A549 (cell line): Measurements from ENCODE around the gene YIPF3.

Experiments used
- CEBPB ChIP-seq, 2 experiments: fragments of >200 bp in 1 of 2; sonication (Bioruptor Twin) in 1 of 2; formaldehyde crosslinking in 1 of 2; IDR thresholded peaks; 2 replicates each; pipeline ENCODE4 v1.6.1; 2012 to 2016
- NFE2L2 ChIP-seq: fragments of 150-350 bp; conservative IDR thresholded peaks from 2 replicates; pipeline ENCODE4 v1.6.1; 2014; ENCODE audit warnings: low read length
- POLR2A ChIP-seq: IDR thresholded peaks from 2 replicates; pipeline ENCODE4 v1.6.1; 2012; ENCODE audit warnings: mild to moderate bottlenecking, low read length
- SMC3 ChIP-seq: fragments of >200 bp; sonication (Bioruptor Twin); formaldehyde crosslinking; IDR thresholded peaks from 3 replicates; pipeline ENCODE4 v1.6.1; 2018; ENCODE audit warnings: inconsistent platforms
- TF ChIP-seq, protein P1 (sequence below): fragments of 250-450 bp; sonication (Bioruptor Pico); IDR thresholded peaks from 2 replicates; pipeline ENCODE4 v1.5.0; 2021; ENCODE audit warnings: mild to moderate bottlenecking, moderate library complexity, borderline replicate concordance
- TF ChIP-seq, protein P2 (sequence below): fragments of >200 bp; sonication (Bioruptor Twin); formaldehyde crosslinking; IDR thresholded peaks from 3 replicates; pipeline ENCODE4 v1.5.1; 2016
- TF ChIP-seq, protein P3 (sequence below): fragments of 150-350 bp; IDR thresholded peaks from 2 replicates; pipeline ENCODE4 v1.6.1; 2014; ENCODE audit warnings: low read depth, mild to moderate bottlenecking, low read length
- TF ChIP-seq, protein P4 (sequence below): fragments of 250-450 bp; sonication (Bioruptor Pico); IDR thresholded peaks from 2 replicates; pipeline ENCODE4 v1.5.0; 2020; ENCODE audit warnings: low read depth, mild to moderate bottlenecking, moderate library complexity
- TF ChIP-seq, protein P5 (sequence below): fragments of 200-600 bp; sonication (generic); IDR thresholded peaks from 2 replicates; pipeline ENCODE4 v1.6.1; 2016; ENCODE audit warnings: antibody characterized with exemption, mild to moderate bottlenecking, moderate library complexity

DNA sequence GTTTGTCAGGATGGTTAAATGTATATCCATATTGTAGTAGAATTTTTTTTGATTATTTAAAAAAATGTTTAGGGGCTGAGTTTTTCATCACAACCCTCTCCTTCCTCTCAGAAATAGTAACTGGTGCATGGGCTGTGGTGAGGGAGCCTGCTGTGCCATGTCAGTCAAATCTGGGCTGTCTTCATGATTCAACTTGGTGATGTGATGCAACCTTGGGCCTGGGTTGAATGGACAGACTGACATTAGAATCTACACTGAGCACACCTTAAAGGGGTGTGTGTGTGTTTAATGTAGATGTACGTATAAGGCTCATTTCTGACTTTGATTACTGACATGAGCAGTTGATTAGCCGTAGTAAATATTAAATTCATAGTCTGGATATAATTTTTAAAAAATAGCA lies 35.7 kb downstream of the YIPF3 start:
- TF ChIP-seq, protein P1, sequence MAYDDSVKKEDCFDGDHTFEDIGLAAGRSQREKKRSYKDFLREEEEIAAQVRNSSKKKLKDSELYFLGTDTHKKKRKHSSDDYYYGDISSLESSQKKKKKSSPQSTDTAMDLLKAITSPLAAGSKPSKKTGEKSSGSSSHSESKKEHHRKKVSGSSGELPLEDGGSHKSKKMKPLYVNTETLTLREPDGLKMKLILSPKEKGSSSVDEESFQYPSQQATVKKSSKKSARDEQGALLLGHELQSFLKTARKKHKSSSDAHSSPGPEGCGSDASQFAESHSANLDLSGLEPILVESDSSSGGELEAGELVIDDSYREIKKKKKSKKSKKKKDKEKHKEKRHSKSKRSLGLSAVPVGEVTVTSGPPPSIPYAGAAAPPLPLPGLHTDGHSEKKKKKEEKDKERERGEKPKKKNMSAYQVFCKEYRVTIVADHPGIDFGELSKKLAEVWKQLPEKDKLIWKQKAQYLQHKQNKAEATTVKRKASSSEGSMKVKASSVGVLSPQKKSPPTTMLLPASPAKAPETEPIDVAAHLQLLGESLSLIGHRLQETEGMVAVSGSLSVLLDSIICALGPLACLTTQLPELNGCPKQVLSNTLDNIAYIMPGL (CRISPR knock-in tag): no peak
- TF ChIP-seq CEBPB (IDR thresholded peaks at IDR 0.05) (no peak), NFE2L2 (no peak), SMC3 (no peak), POLR2A (no peak)
- TF ChIP-seq, protein P2, sequence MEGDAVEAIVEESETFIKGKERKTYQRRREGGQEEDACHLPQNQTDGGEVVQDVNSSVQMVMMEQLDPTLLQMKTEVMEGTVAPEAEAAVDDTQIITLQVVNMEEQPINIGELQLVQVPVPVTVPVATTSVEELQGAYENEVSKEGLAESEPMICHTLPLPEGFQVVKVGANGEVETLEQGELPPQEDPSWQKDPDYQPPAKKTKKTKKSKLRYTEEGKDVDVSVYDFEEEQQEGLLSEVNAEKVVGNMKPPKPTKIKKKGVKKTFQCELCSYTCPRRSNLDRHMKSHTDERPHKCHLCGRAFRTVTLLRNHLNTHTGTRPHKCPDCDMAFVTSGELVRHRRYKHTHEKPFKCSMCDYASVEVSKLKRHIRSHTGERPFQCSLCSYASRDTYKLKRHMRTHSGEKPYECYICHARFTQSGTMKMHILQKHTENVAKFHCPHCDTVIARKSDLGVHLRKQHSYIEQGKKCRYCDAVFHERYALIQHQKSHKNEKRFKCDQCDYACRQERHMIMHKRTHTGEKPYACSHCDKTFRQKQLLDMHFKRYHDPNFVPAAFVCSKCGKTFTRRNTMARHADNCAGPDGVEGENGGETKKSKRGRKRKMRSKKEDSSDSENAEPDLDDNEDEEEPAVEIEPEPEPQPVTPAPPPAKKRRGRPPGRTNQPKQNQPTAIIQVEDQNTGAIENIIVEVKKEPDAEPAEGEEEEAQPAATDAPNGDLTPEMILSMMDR: no peak
- TF ChIP-seq, protein P3, sequence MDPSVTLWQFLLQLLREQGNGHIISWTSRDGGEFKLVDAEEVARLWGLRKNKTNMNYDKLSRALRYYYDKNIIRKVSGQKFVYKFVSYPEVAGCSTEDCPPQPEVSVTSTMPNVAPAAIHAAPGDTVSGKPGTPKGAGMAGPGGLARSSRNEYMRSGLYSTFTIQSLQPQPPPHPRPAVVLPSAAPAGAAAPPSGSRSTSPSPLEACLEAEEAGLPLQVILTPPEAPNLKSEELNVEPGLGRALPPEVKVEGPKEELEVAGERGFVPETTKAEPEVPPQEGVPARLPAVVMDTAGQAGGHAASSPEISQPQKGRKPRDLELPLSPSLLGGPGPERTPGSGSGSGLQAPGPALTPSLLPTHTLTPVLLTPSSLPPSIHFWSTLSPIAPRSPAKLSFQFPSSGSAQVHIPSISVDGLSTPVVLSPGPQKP: no peak
- TF ChIP-seq, protein P4, sequence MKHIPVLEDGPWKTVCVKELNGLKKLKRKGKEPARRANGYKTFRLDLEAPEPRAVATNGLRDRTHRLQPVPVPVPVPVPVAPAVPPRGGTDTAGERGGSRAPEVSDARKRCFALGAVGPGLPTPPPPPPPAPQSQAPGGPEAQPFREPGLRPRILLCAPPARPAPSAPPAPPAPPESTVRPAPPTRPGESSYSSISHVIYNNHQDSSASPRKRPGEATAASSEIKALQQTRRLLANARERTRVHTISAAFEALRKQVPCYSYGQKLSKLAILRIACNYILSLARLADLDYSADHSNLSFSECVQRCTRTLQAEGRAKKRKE (CRISPR knock-in tag): no peak
- TF ChIP-seq, protein P5, sequence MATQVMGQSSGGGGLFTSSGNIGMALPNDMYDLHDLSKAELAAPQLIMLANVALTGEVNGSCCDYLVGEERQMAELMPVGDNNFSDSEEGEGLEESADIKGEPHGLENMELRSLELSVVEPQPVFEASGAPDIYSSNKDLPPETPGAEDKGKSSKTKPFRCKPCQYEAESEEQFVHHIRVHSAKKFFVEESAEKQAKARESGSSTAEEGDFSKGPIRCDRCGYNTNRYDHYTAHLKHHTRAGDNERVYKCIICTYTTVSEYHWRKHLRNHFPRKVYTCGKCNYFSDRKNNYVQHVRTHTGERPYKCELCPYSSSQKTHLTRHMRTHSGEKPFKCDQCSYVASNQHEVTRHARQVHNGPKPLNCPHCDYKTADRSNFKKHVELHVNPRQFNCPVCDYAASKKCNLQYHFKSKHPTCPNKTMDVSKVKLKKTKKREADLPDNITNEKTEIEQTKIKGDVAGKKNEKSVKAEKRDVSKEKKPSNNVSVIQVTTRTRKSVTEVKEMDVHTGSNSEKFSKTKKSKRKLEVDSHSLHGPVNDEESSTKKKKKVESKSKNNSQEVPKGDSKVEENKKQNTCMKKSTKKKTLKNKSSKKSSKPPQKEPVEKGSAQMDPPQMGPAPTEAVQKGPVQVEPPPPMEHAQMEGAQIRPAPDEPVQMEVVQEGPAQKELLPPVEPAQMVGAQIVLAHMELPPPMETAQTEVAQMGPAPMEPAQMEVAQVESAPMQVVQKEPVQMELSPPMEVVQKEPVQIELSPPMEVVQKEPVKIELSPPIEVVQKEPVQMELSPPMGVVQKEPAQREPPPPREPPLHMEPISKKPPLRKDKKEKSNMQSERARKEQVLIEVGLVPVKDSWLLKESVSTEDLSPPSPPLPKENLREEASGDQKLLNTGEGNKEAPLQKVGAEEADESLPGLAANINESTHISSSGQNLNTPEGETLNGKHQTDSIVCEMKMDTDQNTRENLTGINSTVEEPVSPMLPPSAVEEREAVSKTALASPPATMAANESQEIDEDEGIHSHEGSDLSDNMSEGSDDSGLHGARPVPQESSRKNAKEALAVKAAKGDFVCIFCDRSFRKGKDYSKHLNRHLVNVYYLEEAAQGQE: no peak
